NT2/D1 (cell line): ENCODE results near the gene IL1RL1.

Source experiments
- SUZ12 ChIP-seq: IDR thresholded peaks from 2 replicates; pipeline ENCODE4 v1.6.1; 2011; ENCODE audit not compliant: insufficient read length, insufficient read depth; ENCODE audit errors: extremely low read depth
- YY1 ChIP-seq: IDR thresholded peaks from 2 replicates; pipeline ENCODE4 v1.6.1; 2011; ENCODE audit not compliant: insufficient read length, insufficient read depth
- ZNF274 ChIP-seq: IDR thresholded peaks from 2 replicates; pipeline ENCODE4 v1.6.1; 2011; ENCODE audit warnings: mild to moderate bottlenecking, low read depth, low read length

GRCh38 chr2:102334486-102334885 is 23.1 kb downstream of the IL1RL1 start:
- no peak for TF ChIP-seq YY1
- TF ChIP-seq ZNF274: no peak
- TF ChIP-seq SUZ12: no peak
